Natural killer cell (primary cell): ENCODE measurements around the gene PRR19. TPM values are rescaled to one million over a fixed set of nuclear protein-coding genes. Genes with fewer than 3 reads are reported as not detected.

Source experiments
- ATAC-seq, 3 donors: fragments of 150-1000 bp in 2 of 3; fragments of 200-7000 bp in 1 of 3; cut with Tn5 transposase; 1 replicate in 1 of 3; 2 replicates in 2 of 3; pipeline ENCODE4 v1.10.0; 2021; ENCODE audit warnings: mild to moderate bottlenecking in 2 of 3, moderate library complexity in 2 of 3
- DNase-seq, 2 donors: peaks; one replicate each; pipeline versions ENCODE4 v3.0.0 to v3.0.0-alpha.2; 2013 to 2021; ENCODE audit warnings: mixed read lengths in 1 of 2
- H3K27ac ChIP-seq: one replicate; pipeline ENCODE4 v1.5.1; 2013; ENCODE audit warnings: mild to moderate bottlenecking, low read length
- H3K27me3 ChIP-seq: one replicate; pipeline ENCODE4 v1.6.1; 2013; ENCODE audit warnings: low read length; ENCODE audit not compliant: control insufficient read depth, insufficient read depth
- H3K36me3 ChIP-seq: one replicate; pipeline ENCODE4 v1.6.1; 2013; ENCODE audit warnings: low read length; ENCODE audit not compliant: control insufficient read depth, insufficient read depth
- H3K4me1 ChIP-seq: one replicate; pipeline ENCODE4 v1.6.1; 2013; ENCODE audit warnings: low read length; ENCODE audit not compliant: control insufficient read depth, insufficient read depth
- H3K4me3 ChIP-seq: one replicate; pipeline ENCODE4 v1.5.1; 2013; ENCODE audit warnings: low read length
- H3K9me3 ChIP-seq: one replicate; pipeline ENCODE4 v1.6.1; 2013; ENCODE audit warnings: low read length; ENCODE audit not compliant: control insufficient read depth, insufficient read depth
- H3K27ac Mint-ChIP-seq, 2 donors: one replicate each; pipeline ENCODE4 v1.8.0; 2022; ENCODE audit warnings: mild to moderate bottlenecking in 2 of 2, mixed read lengths in 2 of 2, moderate library complexity in 1 of 2
- H3K27me3 Mint-ChIP-seq, 2 donors: one replicate each; pipeline ENCODE4 v1.8.0; 2022; ENCODE audit warnings: low read depth in 2 of 2, mixed read lengths in 2 of 2
- H3K36me3 Mint-ChIP-seq: one replicate; pipeline ENCODE4 v1.8.0; 2022; ENCODE audit warnings: mixed read lengths
- H3K4me1 Mint-ChIP-seq, 2 donors: one replicate each; pipeline ENCODE4 v1.8.0; 2022; ENCODE audit warnings: mixed read lengths in 2 of 2
- H3K4me3 Mint-ChIP-seq: one replicate; pipeline ENCODE4 v1.8.0; 2022; ENCODE audit warnings: mild to moderate bottlenecking, moderate library complexity, mixed read lengths
- H3K9me3 Mint-ChIP-seq, 2 donors: one replicate each; pipeline ENCODE4 v1.8.0; 2022; ENCODE audit warnings: mixed read lengths in 2 of 2
- WGBS: methylation state at CpG from one replicate; pipeline ENCODE4 v1.1.7; 2013; ENCODE audit warnings: missing lambda C conversion rate; ENCODE audit not compliant: insufficient coverage; 5-methylcytosine and 5-hydroxymethylcytosine counted together
- intact Hi-C: fragments of 100-400 bp; cut with micrococcal nuclease; formaldehyde crosslinking; loops from one replicate; pipeline ENCODE4 v1.14.2; 2022
- total RNA-seq, 4 donors: library from RNA; stranded (reverse); fragments of 120-200 nt in 1 of 4; gene quantifications; one replicate each; pipeline versions ENCODE4 v1.2.3 to v1.2.4, GENCODE V29; 2013 to 2022
- TF ChIP-seq, protein P1 (sequence below): fragments of 200-600 bp; IDR thresholded peaks from one replicate; pipeline ENCODE4 v1.8.0; 2022; ENCODE audit warnings: antibody characterized with exemption

The PRR19 gene
- total RNA-seq, 3 donors from 2014 or later (not counting 1 experiment from before 2014, with no cell fraction given): not detected

DNA sequence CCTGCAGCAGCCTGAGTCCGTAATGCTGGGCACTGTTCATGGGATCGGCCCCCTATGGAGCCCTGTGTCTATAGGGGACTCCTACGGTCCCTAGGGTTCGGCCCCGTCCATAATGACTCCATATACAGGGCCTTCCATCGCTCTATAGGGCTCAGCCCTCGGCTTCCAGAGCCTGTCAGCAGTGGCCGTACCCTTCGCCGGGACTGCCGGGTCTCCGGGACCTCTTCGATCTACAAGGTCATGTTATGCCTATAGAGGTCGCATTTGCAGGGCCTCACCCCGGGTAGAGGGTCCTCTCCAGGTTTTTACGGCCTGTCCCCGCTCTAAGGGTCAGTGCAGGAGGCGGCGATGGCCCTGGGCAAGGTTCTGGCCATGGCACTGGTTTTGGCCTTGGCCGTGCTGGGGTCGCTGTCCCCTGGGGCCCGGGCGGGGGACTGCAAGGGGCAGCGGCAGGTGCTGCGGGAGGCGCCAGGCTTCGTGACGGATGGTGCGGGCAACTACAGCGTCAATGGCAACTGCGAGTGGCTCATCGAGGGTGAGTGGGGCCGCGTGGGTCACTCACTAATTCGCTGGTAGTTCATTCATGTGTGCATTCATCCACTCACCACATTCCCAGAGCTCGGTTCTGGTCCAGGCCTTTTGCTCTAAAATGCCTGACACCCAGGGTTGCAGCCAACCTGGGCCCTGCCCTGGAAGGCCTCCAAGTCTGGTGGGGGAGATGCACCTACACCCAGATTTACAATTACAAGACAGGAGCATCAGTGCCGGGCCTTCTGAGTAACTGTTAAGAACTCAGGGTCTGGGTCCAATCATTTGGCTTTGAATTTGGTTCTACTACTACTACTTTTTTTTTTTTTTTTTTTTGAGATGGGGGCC, 24.2 kb downstream of the PRR19 start:
- Histone ChIP-seq H3K9me3 (no peaks in the 10 kb centered on the region), H3K27ac (peak overlapping the region; percentile 62), H3K27me3 (peaks cover 8% of the 10 kb centered on the region), H3K4me3 (peak overlapping the region; percentile 83), H3K36me3 (no peaks in the 10 kb centered on the region), H3K4me1 (peaks cover 20% of the 10 kb centered on the region)
- DNase-seq: peak in 1 of 2 donors; percentile 54
- H3K9me3 Mint-ChIP-seq: no peaks in the 10 kb centered on the region
- H3K36me3 Mint-ChIP-seq: peaks cover 5% of the 10 kb centered on the region
- H3K27ac Mint-ChIP-seq: peak overlapping the region; percentile 65 to 79
- H3K4me1 Mint-ChIP-seq: peaks cover 17 to 29% of the 10 kb centered on the region in 2 donors
- intact Hi-C loops: loop anchor here (1.0 to 2.0 kb wide), 6 partner anchors 23 to 250 kb away; partner anchors contain the start of genes PAFAH1B3, POU2F2, PRR19 and ZNF574
- WGBS: 12% methylated on average over 37 of the region's 37 CpGs
- ATAC-seq: peak; percentile 0 to 8 (median 8)
- peaks cover 15 to 19% of the 10 kb centered on the region in 2 donors for H3K27me3 Mint-ChIP-seq
- TF ChIP-seq, protein P1, sequence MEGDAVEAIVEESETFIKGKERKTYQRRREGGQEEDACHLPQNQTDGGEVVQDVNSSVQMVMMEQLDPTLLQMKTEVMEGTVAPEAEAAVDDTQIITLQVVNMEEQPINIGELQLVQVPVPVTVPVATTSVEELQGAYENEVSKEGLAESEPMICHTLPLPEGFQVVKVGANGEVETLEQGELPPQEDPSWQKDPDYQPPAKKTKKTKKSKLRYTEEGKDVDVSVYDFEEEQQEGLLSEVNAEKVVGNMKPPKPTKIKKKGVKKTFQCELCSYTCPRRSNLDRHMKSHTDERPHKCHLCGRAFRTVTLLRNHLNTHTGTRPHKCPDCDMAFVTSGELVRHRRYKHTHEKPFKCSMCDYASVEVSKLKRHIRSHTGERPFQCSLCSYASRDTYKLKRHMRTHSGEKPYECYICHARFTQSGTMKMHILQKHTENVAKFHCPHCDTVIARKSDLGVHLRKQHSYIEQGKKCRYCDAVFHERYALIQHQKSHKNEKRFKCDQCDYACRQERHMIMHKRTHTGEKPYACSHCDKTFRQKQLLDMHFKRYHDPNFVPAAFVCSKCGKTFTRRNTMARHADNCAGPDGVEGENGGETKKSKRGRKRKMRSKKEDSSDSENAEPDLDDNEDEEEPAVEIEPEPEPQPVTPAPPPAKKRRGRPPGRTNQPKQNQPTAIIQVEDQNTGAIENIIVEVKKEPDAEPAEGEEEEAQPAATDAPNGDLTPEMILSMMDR: no peak
- peak overlapping the region; percentile 95 for H3K4me3 Mint-ChIP-seq

GRCh38 chr19:42326969-42327368, 25.0 kb downstream of the PRR19 start:
- DNase-seq (no peak), ATAC-seq (no peak)
- H3K27ac ChIP-seq: no peak overlapping the region
- Mint-ChIP-seq H3K27ac (no peak overlapping the region), H3K4me3 (peak overlapping the region; percentile 95), H3K36me3 (peaks cover 5% of the 10 kb centered on the region), H3K27me3 (peaks cover 11 to 12% of the 10 kb centered on the region in 2 donors), H3K4me1 (peaks cover 17 to 29% of the 10 kb centered on the region in 2 donors), H3K9me3 (no peaks in the 10 kb centered on the region)
- H3K9me3 ChIP-seq: no peaks in the 10 kb centered on the region
- no peaks in the 10 kb centered on the region for H3K36me3 ChIP-seq
- H3K4me3 ChIP-seq: no peak overlapping the region
- H3K27me3 ChIP-seq: peaks cover 8% of the 10 kb centered on the region
- TF ChIP-seq, protein P1: no peak
- intact Hi-C loops: no loop called here
- H3K4me1 ChIP-seq: peaks cover 20% of the 10 kb centered on the region

GRCh38 chr19:42327381-42327780, 25.4 kb downstream of the PRR19 start:
- WGBS: 97% methylated on average over 5 of the region's 5 CpGs
- no peak for DNase-seq
- H3K4me3 Mint-ChIP-seq: no peak overlapping the region
- peaks cover 17 to 29% of the 10 kb centered on the region in 2 donors for H3K4me1 Mint-ChIP-seq
- H3K9me3 ChIP-seq: no peaks in the 10 kb centered on the region
- intact Hi-C loops: no loop called here
- H3K4me3 ChIP-seq: no peak overlapping the region
- H3K36me3 ChIP-seq: no peaks in the 10 kb centered on the region
- no peak for ATAC-seq
- peaks cover 20% of the 10 kb centered on the region for H3K4me1 ChIP-seq
- peaks cover 8% of the 10 kb centered on the region for H3K27me3 ChIP-seq
- peaks cover 5% of the 10 kb centered on the region for H3K36me3 Mint-ChIP-seq
- TF ChIP-seq, protein P1: no peak
- no peaks in the 10 kb centered on the region for H3K9me3 Mint-ChIP-seq
- H3K27me3 Mint-ChIP-seq: peaks cover 8% of the 10 kb centered on the region in 2 donors
- H3K27ac Mint-ChIP-seq: no peak overlapping the region
- H3K27ac ChIP-seq: no peak overlapping the region
